ENCODE data around the gene ANO2.

The ANO2 gene

GRCh38 chr12:5561057-5561456 is 384.0 kb downstream of the ANO2 start:
- Histone ChIP-seq H2AK5ac (ENCODE audit: low read depth, low read length) (no peak overlapping the region), H3K4me1 (ENCODE audit: control insufficient read depth in 2 of 2, insufficient read depth in 1 of 2, low read depth in 1 of 2, low read length in 2 of 2) (peaks cover 0 to 12% of the 10 kb centered on the region in 2 donors), H3K4me2 (ENCODE audit: insufficient read depth, low read length, poor library complexity, severe bottlenecking) (no peak overlapping the region), H3K27me3 (ENCODE audit: control insufficient read depth in 3 of 3, insufficient read depth in 3 of 3, low read depth in 1 of 3, low read length in 3 of 3) (no peaks in the 10 kb centered on the region), H3K36me3 (replicated peaks in 1 of 2; ENCODE audit: control insufficient read depth in 2 of 2, insufficient read depth in 2 of 2, low read length in 2 of 2) (no peaks in the 10 kb centered on the region), H3K4me3 (ENCODE audit: low read length in 2 of 2) (no peak overlapping the region), H2BK12ac (ENCODE audit: low read length) (no peak overlapping the region), H3K14ac (ENCODE audit: low read length) (no peak overlapping the region), H2BK5ac (ENCODE audit: low read length) (no peak overlapping the region), H3K23ac (ENCODE audit: low read depth, low read length, poor library complexity) (no peak overlapping the region), H2BK15ac (ENCODE audit: low read length) (no peak overlapping the region), H3K27ac (replicated peaks; ENCODE audit: low read length) (no peak overlapping the region), H3K18ac (ENCODE audit: low read length) (no peak overlapping the region), H4K91ac (ENCODE audit: low read depth, low read length, poor library complexity) (no peak overlapping the region), H3K9me3 (replicated peaks in 1 of 2; ENCODE audit: control insufficient read depth in 2 of 2, insufficient read depth in 1 of 2, low read depth in 1 of 2, low read length in 2 of 2) (peaks cover 0 to 2% of the 10 kb centered on the region in 2 donors), H3K4ac (ENCODE audit: low read length) (no peak overlapping the region), H2BK120ac (ENCODE audit: low read depth, low read length) (no peak overlapping the region), H3K79me1 (ENCODE audit: low read depth, low read length) (no peaks in the 10 kb centered on the region), H2AFZ (ENCODE audit: low read length) (no peak overlapping the region), H3K9ac (ENCODE audit: low read depth, low read length, poor library complexity) (no peak overlapping the region), H4K8ac (ENCODE audit: low read depth, low read length) (no peak overlapping the region)
- no CpG with 5 or more reads among the region's 6 CpGs for WGBS, 2 donors (ENCODE audit: extremely low coverage in 2 of 2, insufficient read length in 2 of 2, insufficient replicate concordance in 1 of 2)
- DNase-seq (ENCODE audit: low spot score): no peak

GRCh38 chr12:5560265-5560664 is 384.8 kb downstream of the ANO2 start:
- H3K18ac ChIP-seq (ENCODE audit: low read length): no peak overlapping the region
- no peaks in the 10 kb centered on the region for H3K36me3 ChIP-seq (replicated peaks in 1 of 2; ENCODE audit: control insufficient read depth in 2 of 2, insufficient read depth in 2 of 2, low read length in 2 of 2)
- no peaks in the 10 kb centered on the region for H3K79me1 ChIP-seq (ENCODE audit: low read depth, low read length)
- no peak overlapping the region for H3K4me3 ChIP-seq (ENCODE audit: low read length in 2 of 2)
- H3K4ac ChIP-seq (ENCODE audit: low read length): no peak overlapping the region
- no peak overlapping the region for H3K14ac ChIP-seq (ENCODE audit: low read length)
- no peak overlapping the region for H3K23ac ChIP-seq (ENCODE audit: low read depth, low read length, poor library complexity)
- H3K27me3 ChIP-seq (ENCODE audit: control insufficient read depth in 3 of 3, insufficient read depth in 3 of 3, low read depth in 1 of 3, low read length in 3 of 3): no peaks in the 10 kb centered on the region
- no peak overlapping the region for H2AFZ ChIP-seq (ENCODE audit: low read length)
- H4K8ac ChIP-seq (ENCODE audit: low read depth, low read length): no peak overlapping the region
- H3K27ac ChIP-seq (replicated peaks; ENCODE audit: low read length): no peak overlapping the region
- H2BK12ac ChIP-seq (ENCODE audit: low read length): no peak overlapping the region
- no peak overlapping the region for H3K4me2 ChIP-seq (ENCODE audit: insufficient read depth, low read length, poor library complexity, severe bottlenecking)
- H2BK120ac ChIP-seq (ENCODE audit: low read depth, low read length): no peak overlapping the region
- no CpG with 5 or more reads among the region's 4 CpGs for WGBS, 2 donors (ENCODE audit: extremely low coverage in 2 of 2, insufficient read length in 2 of 2, insufficient replicate concordance in 1 of 2)
- H3K4me1 ChIP-seq (ENCODE audit: control insufficient read depth in 2 of 2, insufficient read depth in 1 of 2, low read depth in 1 of 2, low read length in 2 of 2): peaks cover 0 to 12% of the 10 kb centered on the region in 2 donors
- H2BK5ac ChIP-seq (ENCODE audit: low read length): no peak overlapping the region
- no peak for DNase-seq (ENCODE audit: low spot score)
- H2BK15ac ChIP-seq (ENCODE audit: low read length): no peak overlapping the region
- H3K9me3 ChIP-seq (replicated peaks in 1 of 2; ENCODE audit: control insufficient read depth in 2 of 2, insufficient read depth in 1 of 2, low read depth in 1 of 2, low read length in 2 of 2): peaks cover 0 to 2% of the 10 kb centered on the region in 2 donors
- H2AK5ac ChIP-seq (ENCODE audit: low read depth, low read length): no peak overlapping the region
- H4K91ac ChIP-seq (ENCODE audit: low read depth, low read length, poor library complexity): no peak overlapping the region
- H3K9ac ChIP-seq (ENCODE audit: low read depth, low read length, poor library complexity): no peak overlapping the region

GRCh38 chr12:5557906-5558305 is 387.2 kb downstream of the ANO2 start:
- no CpG with 5 or more reads among the region's 4 CpGs for WGBS, 2 donors (ENCODE audit: extremely low coverage in 2 of 2, insufficient read length in 2 of 2, insufficient replicate concordance in 1 of 2)
- no peak for DNase-seq (ENCODE audit: low spot score)
- no peak overlapping the region for H3K27ac ChIP-seq (replicated peaks; ENCODE audit: low read length)
- no peak overlapping the region for H2AK5ac ChIP-seq (ENCODE audit: low read depth, low read length)
- H4K8ac ChIP-seq (ENCODE audit: low read depth, low read length): no peak overlapping the region
- H3K36me3 ChIP-seq (replicated peaks in 1 of 2; ENCODE audit: control insufficient read depth in 2 of 2, insufficient read depth in 2 of 2, low read length in 2 of 2): no peaks in the 10 kb centered on the region
- no peak overlapping the region for H2BK15ac ChIP-seq (ENCODE audit: low read length)
- no peak overlapping the region for H3K23ac ChIP-seq (ENCODE audit: low read depth, low read length, poor library complexity)
- no peak overlapping the region for H3K4me2 ChIP-seq (ENCODE audit: insufficient read depth, low read length, poor library complexity, severe bottlenecking)
- no peak overlapping the region for H3K14ac ChIP-seq (ENCODE audit: low read length)
- H2BK12ac ChIP-seq (ENCODE audit: low read length): no peak overlapping the region
- H3K9me3 ChIP-seq (replicated peaks in 1 of 2; ENCODE audit: control insufficient read depth in 2 of 2, insufficient read depth in 1 of 2, low read depth in 1 of 2, low read length in 2 of 2): peaks cover 0 to 2% of the 10 kb centered on the region in 2 donors
- no peaks in the 10 kb centered on the region for H3K27me3 ChIP-seq (ENCODE audit: control insufficient read depth in 3 of 3, insufficient read depth in 3 of 3, low read depth in 1 of 3, low read length in 3 of 3)
- no peak overlapping the region for H2BK5ac ChIP-seq (ENCODE audit: low read length)
- no peak overlapping the region for H3K4me3 ChIP-seq (ENCODE audit: low read length in 2 of 2)
- no peak overlapping the region for H3K9ac ChIP-seq (ENCODE audit: low read depth, low read length, poor library complexity)
- no peak overlapping the region for H2AFZ ChIP-seq (ENCODE audit: low read length)
- peaks cover 0 to 11% of the 10 kb centered on the region in 2 donors for H3K4me1 ChIP-seq (ENCODE audit: control insufficient read depth in 2 of 2, insufficient read depth in 1 of 2, low read depth in 1 of 2, low read length in 2 of 2)
- H4K91ac ChIP-seq (ENCODE audit: low read depth, low read length, poor library complexity): no peak overlapping the region
- no peak overlapping the region for H3K4ac ChIP-seq (ENCODE audit: low read length)
- no peaks in the 10 kb centered on the region for H3K79me1 ChIP-seq (ENCODE audit: low read depth, low read length)
- no peak overlapping the region for H2BK120ac ChIP-seq (ENCODE audit: low read depth, low read length)
- no peak overlapping the region for H3K18ac ChIP-seq (ENCODE audit: low read length)

GRCh38 chr12:5556946-5557673 is 387.9 kb downstream of the ANO2 start:
- WGBS, 2 donors (ENCODE audit: extremely low coverage in 2 of 2, insufficient read length in 2 of 2, insufficient replicate concordance in 1 of 2): no CpG with 5 or more reads among the region's 6 CpGs
- Histone ChIP-seq H4K91ac (ENCODE audit: low read depth, low read length, poor library complexity) (no peak overlapping the region), H3K4ac (ENCODE audit: low read length) (no peak overlapping the region)

More at GRCh38 chr12:5556946-5557673, 387.9 kb downstream of the ANO2 start:
- Histone ChIP-seq H3K9ac (ENCODE audit: low read depth, low read length, poor library complexity) (no peak overlapping the region), H2AFZ (ENCODE audit: low read length) (no peak overlapping the region), H3K23ac (ENCODE audit: low read depth, low read length, poor library complexity) (no peak overlapping the region), H3K27me3 (ENCODE audit: control insufficient read depth in 3 of 3, insufficient read depth in 3 of 3, low read depth in 1 of 3, low read length in 3 of 3) (no peaks in the 10 kb centered on the region), H2BK12ac (ENCODE audit: low read length) (no peak overlapping the region), H2BK5ac (ENCODE audit: low read length) (no peak overlapping the region), H2AK5ac (ENCODE audit: low read depth, low read length) (peak overlapping the region; percentile 52), H3K36me3 (replicated peaks in 1 of 2; ENCODE audit: control insufficient read depth in 2 of 2, insufficient read depth in 2 of 2, low read length in 2 of 2) (no peaks in the 10 kb centered on the region), H3K79me1 (ENCODE audit: low read depth, low read length) (no peaks in the 10 kb centered on the region), H3K14ac (ENCODE audit: low read length) (no peak overlapping the region), H3K4me1 (ENCODE audit: control insufficient read depth in 2 of 2, insufficient read depth in 1 of 2, low read depth in 1 of 2, low read length in 2 of 2) (peaks cover 0 to 11% of the 10 kb centered on the region in 2 donors), H3K27ac (replicated peaks; ENCODE audit: low read length) (no peak overlapping the region), H3K9me3 (replicated peaks in 1 of 2; ENCODE audit: control insufficient read depth in 2 of 2, insufficient read depth in 1 of 2, low read depth in 1 of 2, low read length in 2 of 2) (peaks cover 0 to 2% of the 10 kb centered on the region in 2 donors), H4K8ac (ENCODE audit: low read depth, low read length) (no peak overlapping the region), H3K18ac (ENCODE audit: low read length) (peak overlapping the region; percentile 62), H2BK120ac (ENCODE audit: low read depth, low read length) (no peak overlapping the region), H3K4me3 (ENCODE audit: low read length in 2 of 2) (no peak overlapping the region), H2BK15ac (ENCODE audit: low read length) (no peak overlapping the region), H3K4me2 (ENCODE audit: insufficient read depth, low read length, poor library complexity, severe bottlenecking) (no peak overlapping the region)
- no peak for DNase-seq (ENCODE audit: low spot score)
